CMK (cell line): ENCODE data around the gene LRG1.
"Not testable (repeated sequence)": the region's sequence is repeated elsewhere in the genome, so short reads cannot be mapped to it uniquely, and the experiment has no call there.

Experiments
- DNase-seq: peaks from one replicate; pipeline ENCODE4 v3.0.0-alpha.2; 2010; ENCODE audit warnings: low read depth

LRG1 gene

DNA sequence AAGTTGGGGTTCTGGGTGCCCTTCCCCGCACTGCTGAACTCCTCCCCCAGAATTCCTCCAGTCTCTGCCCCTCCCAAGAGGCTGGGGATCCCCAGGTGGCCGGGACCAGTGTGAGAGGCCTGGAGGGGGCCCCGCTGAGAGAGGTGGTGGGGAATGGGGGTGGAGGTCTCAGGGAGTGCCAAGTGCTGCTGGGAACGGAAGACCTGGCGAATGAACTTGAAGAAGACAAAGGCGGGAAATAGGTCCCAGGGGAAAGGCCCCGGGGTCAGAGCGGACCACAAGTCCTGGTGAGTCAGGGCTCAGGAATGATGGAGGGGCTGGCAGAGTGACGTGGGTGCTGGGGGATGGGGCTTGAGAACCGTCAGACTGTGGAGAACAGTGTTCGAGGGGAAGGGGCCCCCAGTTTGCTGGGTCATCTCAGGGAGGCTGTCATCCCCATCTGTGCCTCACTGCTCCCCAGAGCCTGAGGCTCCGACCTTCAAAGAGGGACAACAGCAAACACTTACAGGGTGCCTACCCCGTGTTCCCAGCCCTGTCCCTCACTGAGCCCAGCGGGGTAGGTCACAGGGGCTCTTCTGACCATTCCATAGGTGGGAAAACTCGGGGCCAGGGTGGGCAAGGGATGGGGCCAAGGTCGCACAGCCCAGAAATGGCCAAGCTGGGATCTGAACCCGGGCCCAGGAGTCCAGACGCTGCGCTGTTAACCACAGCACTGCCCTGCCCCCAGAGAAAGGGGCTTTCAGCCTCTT is 35.6 kb upstream of the LRG1 start:
- no peak for DNase-seq

DNA sequence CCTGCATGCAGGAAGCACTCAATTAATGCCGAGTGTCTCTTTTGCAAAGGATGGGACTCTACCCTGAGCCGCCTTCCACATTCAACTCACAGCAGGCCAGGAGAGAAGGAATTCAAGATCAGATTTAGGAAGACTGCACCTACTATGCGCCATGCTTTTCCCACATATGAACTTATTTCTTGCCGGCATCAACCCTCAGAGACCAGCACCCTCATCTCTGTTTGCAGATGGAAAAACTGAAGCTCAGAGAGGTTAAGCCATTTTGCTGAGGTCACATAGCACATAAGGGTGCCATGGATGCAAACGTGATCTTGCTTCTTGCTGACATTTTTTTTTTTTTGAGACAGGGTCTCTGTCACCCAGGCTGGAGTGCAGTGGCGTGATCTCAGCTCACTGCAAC is 33.8 kb upstream of the LRG1 start:
- no peak for DNase-seq

DNA sequence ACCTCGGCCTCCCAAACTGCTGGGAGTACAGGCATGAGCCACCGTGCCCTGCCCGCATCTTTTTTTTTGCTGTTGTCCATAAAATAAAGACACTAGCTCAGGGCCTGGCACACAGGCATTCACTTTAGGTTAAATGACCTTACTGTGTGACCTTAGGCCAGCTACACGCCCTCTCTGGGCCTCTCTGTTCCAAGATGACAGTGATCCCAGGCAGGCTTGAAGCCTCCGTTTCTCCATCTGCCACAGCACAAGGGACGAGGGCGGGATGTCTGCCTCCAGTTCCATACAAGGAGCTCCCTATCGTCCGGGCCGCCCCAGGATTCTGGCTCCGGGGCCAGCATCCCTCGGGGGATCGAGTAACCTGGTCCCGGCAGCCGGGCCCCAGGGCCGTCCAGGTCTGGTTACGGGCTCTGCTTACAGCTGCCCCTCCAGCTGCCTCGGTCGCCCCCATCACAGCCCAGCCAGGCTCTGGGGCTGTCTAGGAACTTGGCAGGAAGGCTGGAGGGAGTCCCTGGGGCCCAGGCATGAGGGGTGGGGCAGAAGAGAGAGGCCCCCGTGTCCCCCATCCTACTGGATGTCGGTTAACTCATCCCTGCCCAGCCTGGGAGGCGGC is 31.6 kb upstream of the LRG1 start:
- DNase-seq, result no peak

DNA sequence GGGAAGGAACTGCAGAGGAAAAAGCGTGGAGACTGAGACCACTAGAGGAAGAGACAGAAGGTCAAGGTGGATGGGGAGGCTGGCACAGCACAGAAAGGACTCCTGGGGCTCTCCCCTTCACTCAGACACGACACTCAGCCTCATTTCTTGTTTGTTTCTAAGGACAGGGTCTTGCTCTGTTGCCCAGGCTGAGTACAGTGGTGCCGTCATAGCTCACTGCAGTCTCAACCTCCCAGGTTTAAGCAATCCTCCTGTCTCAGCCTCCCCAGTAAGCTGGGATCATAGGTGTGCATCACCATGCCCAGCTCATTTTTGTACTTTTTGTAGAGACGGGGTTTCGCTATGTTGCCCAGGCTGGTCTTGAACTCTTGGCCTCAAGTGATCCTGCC is 31.1 kb upstream of the LRG1 start:
- no peak for DNase-seq

DNA sequence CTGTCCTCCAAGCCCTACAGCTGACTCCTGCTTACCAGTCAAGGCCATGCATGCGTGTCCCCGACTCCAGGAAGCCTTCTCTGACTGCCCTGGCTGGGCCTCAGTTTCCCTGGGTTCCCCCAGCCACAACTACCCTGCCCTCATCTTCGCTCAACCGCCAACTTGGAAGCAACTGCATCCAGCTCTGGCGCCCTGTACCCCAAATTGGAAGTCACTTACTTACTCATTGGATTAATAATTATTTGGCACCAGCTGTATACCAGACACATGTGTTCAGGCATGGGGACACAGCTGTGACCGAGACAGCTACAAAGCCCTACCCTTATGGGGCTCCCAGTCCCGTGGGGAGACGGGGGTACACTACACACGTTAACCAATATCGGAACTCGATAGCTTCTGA is 30.6 kb upstream of the LRG1 start:
- no peak for DNase-seq

DNA sequence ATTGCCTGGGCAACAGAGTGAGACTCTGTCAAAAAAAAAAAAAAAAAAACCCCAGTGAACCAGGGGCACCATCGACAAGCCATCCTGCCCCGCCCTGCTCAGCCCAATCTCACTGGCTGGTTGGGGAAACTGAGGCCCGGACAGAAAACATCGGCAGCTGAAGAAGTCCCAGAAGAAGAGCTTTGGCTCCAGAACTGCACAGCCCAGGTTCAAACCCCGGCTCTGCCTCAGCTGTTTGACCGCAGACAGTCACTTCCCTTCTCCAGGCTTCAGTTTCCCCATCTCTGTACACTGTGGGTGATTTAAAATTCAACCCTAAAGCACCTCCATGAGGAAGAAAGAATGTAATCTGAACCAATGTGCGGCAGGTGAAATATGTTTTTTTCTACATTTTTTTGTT is 29.1 kb upstream of the LRG1 start:
- DNase-seq, result no peak

DNA sequence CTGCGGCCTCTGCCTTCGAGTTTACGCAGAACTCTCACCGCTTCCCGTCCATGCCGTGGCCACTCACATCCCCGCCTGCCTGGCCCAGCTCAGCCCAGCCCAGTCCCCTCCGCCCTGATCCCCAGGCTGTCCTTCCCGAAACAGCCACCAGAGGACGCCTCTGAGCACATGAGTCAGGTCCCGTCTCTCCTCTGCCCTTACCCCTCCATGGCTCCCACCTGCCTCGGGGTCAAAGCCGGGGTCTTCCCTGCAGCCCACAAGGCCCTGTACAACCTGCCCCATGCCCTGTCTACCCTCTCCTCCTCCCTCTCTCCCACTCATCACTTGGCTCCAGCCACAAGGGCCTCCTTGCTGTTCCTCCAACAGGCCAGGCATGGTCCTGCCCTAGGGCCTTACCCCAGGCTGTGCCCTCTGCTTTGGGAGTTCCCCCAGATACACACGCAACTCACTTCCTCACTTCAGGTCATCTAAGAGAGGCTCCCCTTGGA is 27.8 kb upstream of the LRG1 start:
- DNase-seq, result peak; percentile 59

DNA sequence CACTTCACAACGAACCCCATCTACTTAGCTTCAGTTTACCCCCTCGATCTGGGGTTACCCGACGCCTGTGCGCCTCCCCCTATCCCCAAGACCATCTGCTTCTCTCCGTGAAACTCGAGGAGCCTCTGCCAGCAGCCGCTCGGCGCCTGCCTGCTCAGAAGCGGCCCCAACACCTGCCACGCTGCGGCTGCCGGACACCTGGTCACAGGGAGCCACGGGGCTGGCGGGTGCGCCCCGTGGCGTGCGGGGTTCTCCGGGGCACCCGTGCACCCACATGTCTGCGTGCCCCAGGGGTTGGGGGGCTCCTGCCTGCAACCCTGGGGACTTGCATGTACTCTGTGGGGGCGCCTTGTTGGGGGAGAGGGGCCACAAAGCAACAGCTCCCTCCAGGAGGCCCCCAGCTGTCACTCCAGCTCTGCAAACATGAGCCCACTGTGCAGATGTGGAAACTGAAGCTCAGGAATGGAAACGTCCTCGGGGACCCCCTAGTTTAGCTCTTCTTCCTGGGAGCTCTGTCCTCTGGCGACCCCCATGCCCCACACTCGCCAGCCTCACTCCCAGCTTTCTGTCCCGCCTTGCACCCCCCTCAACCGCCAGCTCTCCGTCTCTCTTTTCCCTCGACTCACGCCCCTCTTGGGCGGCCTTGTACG is 26.7 kb upstream of the LRG1 start:
- no peak for DNase-seq

DNA sequence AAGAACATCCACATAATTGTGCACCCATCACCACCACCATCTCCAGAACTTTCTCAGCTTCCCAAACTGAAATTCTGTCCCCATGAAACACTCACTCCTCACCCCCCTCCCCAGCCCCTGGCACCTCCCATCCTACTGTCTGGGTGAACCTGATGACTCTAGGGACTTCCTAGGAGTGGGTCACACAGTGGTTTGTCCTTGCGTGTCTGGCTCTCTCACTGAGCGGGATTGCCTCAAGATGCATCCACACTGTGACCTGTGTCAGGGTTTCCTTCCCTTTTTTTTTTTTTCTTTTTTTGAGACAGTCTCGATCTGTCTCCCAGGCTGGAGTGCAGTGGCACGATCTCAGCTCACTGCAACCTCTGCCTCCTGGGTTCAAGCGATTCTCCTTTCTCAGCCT is 23.7 kb upstream of the LRG1 start:
- DNase-seq, result not testable (repeated sequence)

DNA sequence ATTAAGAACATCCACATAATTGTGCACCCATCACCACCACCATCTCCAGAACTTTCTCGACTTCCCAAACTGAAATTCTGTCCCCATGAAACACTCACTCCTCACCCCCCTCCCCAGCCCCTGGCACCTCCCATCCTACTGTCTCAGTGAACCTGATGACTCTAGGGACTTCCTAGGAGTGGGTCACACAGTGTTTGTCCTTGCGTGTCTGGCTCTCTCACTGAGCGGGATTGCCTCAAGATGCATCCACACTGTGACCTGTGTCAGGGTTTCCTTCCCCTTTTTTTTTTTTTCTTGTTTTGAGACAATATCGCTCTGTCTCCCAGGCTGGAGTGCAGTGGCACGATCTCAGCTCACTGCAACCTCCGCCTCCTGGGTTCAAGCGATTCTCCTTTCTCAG is 22.2 kb upstream of the LRG1 start:
- DNase-seq, result not testable (repeated sequence)

DNA sequence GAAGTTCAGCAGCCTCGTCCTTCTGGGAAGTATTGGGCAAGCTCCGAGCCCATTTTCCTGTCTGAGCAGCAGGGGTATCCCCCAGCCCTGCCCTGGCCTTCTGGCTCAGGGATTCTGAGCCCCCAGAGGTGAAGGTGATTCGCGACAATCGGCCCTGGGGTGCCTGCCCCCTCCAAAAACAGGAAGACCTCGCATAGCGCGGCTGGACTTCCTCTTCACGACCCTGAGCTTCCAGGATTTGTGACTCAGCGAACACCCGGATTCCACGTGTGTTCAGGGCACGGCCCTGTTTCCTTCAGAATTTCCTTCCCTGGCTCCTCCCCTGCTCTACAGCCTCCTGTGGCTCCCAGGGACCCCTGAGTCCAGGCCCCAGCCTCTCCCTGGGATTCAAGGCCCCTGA is 19.7 kb upstream of the LRG1 start, which contains the start of gene SEMA6B:
TSS of gene SEMA6B (minus strand) at position 116 of the 400 bp plus-strand sequence. CDS start 1,227 bp downstream, outside the sequence.
- DNase-seq, result no peak

DNA sequence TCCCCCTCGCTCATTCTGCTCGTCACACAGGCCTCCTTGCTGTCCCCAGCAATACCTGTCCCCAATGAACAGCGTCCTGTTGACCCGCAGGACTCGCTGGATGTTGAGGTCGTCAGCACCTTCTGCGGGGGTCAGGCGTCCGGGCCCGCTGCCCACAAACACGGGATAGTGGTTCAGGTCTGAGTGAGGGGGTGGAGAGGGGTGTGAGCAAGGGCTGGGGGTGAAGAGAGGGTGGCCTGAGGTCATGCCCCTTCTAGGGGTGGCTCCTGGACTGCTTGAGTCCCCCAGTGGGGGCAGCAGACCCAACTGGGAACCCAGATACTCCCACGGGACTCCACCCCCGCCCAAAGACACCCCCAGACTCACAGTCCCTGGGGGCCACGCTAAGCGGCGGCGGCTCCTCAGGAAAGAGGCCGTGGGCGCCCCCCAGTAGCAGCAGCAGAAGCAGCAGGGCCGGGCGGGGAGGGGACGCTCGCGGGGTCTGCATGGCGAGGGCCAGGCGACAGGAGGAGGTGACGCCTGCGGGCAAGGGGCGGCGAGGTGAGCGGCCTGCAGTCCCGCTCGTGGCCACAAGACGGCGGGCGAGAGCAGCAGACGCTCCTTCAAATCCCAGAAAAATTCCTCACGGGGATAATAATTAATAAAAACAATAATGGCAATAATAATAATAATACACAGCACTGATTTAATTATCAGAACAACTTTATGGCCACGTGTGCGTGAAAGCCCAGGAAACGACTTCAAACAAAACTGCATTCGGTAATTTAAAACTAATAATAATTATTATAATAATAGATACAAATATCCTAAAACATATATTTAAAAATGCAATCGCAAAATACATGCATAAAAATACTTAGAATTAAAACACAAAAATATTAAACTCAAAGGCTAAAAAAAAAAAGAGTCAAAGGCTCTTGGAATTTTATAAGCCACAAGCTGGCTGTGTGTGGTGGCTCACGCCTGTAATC is 18.4 kb upstream of the LRG1 start:
- DNase-seq, result no peak

DNA sequence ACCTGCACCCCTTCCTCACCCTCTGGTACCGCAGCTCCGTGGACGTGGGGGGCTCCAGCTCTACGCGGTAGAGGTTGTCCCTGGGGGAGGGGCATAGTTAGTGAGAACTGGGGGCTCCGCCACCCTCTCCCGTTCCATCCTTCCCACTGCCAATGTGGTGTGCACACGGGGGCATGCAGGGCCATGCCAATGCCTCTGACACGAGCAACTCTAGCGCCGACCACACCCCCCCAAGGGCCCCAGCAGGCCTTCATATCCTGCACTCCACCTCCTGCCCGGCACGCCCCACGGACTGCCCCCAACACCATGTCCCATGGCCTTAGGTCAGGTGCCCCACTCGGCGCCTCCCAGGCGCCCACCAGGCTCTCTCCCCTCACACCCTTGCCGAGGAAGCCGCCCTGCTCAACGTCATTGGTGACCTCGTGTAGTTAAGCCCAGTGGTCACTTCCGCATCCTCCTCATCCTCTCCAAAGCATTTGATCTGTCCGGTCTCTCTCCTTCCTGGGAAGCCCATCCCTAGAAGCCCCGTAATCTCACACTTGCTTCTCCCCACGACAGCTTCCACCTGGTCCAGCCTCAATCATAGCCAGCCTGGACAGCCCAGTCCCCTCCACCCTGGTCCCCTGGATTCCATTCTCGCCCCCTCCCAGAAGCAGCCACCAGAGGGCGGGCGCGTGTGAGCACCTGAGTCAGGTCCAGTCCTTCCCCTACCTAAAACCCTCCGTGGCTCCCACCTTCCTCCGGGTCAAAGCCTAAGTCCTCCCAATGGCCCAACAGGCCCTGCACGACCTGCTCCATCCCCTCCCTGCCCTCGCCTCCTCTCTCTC is 17.5 kb upstream of the LRG1 start:
- DNase-seq, result no peak

DNA sequence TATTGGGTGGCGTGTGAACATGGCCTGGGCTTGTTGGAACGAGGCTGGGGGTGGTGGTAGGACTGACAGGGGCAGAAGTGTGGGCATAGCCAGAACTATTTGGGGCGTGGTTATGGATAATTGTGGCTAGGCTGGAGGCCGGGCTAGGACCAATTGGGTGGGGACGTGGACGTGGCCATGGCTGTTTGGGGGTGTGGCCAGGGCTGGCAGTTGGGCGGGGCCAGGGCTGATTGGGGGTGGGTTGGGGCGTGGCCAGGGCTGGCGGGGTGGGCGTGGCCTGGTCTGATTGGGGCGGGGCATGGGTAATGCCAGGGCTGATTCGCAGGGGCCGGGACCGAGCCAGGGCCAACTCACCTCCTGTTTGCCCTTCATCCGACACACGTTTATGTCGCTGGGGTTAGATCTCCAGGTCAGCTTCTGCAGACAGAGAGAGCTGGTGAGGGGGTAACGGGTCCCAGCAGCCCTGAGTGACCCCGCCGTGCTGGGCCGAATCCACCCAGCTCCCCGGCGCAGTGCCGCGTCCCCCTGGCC is 16.8 kb upstream of the LRG1 start:
- peak; percentile 63 for DNase-seq

DNA sequence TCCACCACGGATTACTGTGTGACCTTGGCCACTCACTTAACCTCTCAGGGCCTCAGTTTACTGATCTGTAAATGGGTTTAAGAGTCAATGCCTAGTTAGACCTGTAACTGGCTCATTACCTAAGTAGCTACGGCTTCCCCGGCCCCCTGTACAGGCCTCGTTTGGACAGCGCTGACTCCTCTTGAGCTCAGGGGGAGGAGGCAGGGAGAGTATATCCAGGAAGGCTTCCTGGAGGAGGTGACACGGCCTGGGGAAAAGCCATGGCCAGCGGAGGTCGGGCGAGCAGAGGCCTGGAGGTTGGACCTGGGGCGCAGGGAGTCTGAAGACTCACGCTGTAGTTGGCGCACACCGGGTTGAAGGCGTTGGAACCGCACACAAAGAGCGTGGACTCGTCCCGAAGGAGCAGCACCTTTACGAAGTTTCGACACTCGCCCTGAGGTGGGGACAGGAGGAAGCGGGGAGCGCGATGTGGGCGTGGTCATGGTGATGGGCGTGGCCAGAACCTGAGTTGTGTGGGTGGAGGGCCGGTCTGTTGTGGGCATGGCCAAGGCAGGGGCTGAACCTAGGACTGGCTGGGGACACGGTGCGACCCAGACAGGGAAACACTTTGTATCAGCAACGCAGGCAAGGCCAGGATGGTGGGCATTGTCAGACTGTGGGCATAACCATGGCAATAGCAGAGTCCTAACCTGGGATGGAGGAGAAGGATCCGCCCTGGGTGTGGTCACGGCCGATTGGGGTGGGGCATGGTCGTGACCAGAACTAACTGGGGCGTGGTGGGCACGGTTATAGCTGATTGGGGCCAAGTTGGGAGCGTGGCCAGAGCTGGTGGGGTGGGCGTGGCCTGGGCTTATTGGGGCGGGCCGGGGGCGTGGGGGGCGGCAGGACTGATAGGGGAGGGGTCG is 16.1 kb upstream of the LRG1 start:
- peak; percentile 70 for DNase-seq

DNA sequence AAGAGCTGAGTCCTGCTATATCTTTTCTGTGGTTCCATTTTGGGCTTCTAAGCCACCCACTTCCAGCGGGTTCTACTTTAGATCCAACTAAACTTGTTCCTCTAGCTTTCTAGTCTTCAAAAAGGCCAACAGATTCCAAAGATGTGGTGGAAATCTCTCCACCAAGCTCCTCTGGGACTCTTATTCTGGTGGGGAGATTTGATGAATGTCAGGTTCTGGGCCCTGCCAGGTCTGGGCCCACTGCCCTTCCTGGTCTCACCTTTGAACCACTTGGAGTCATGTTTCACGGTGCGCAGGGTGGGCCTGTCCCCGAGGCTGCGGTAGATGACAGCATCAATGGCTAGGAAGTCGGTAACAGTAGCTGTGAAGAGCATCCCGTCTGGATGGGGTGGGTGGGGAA is 14.9 kb upstream of the LRG1 start:
- no peak for DNase-seq

DNA sequence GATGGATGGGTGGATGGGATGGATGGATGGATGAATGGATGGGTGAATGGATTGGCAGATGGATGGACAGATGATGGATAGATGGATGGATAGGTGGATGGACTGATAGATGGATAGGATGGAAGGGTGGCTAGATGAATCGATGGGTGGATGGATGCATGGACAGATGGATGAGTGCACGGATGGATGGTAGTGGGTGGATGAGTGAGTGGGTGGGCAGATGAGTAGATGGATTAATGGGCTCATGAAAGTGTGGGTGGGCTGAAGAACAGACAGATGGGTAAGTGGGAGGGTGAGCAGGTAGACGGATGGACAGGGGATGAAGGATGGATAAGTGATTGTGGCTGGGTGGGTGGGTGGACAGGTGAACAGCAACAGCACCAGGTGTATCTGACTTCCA is 13.9 kb upstream of the LRG1 start:
- DNase-seq, result no peak

DNA sequence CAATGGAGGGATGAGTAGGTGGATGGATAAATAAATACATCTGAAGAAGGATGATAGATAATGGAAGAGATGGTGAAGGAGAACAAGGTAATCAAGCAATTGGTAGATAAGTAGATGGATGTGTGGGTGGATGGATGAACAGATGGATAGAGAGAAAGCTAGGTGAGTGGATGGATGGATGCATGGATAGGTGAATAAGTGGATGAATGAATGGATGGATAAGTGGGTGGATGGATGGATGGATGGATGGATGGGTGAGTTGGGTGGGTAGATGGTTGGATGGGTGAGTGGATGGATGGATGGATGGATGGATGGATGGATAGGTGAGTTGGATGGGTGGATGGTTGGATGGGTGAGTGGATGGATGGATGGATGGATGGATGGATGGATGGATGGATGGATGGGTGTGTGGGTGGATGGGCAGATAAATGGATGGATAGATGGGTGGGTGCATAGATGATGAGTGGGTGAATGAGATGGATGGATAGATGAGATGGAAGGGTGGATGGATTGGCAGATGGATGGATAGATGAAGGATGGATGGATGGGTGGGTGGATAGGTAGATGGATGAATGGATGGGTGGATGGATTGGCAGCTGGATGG is 13.4 kb upstream of the LRG1 start:
- DNase-seq, result no peak

DNA sequence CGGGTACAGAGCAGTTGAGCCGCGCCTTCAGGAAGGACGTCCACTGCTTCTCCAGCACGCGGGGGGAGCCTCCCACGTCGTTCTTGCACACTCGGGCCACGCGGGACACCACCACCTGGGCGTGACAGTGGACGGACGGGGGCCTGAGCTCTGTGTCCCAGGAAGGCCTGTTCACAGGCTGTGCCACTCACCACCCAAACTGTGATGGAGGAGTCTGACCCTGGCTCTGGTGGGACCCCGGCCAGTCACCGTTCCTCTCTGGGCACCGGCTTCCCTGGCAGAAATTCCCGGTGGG is 12.6 kb upstream of the LRG1 start:
- no peak for DNase-seq
